Measurements from ENCODE around the gene DNAJC21. TPM values are rescaled to one million over a fixed set of nuclear protein-coding genes. Genes with fewer than 3 reads are reported as not detected.

DNAJC21 gene
- total RNA-seq, 1 donor from 2014 or later: 42.4 TPM

DNA sequence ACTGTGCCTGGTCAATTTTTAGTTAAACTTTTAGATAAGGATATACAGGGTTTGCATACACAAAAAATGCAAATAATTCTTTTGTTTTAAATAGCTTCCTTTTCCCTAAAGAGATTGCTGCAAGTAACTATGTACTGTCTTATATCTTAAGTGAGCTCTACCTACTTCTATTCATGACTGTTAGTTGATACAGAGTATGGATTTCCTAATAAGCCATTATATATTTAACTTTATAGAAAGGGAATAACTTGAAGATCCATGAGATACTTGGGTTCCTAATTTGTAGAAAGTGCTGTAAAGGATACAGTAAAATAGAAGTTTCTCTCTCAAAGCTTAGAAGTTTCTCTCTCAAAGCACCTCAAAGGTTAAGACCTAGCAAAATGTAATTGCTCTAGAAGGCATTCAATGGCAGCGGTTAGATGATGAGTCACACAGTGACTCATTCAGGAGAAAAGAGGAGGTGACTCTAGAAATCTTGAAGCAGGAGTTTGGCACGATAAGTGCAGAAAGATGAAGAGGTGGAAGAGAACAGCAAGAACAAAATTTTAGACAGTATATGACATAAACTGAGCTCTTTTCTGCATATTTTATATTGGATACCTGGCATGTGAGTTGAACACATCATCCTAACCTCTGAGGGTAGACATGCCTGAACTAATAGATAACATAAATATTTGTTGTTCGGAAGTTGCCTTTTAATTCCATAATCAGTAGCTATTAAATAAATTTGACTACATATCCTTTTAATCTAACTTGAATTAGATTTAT, 5.5 kb upstream of the DNAJC21 start:
- TF ChIP-seq CTCF (IDR thresholded peaks at IDR 0.05; ENCODE audit: insufficient read depth, low read length, severe bottlenecking): no peak
- peak; percentile 91 for DNase-seq (ENCODE audit: low read depth)
- H3K4me3 ChIP-seq (ENCODE audit: low read depth, low read length): no peak overlapping the region
- H3K36me3 ChIP-seq (ENCODE audit: control insufficient read depth, insufficient read depth, low read length): peaks cover 4% of the 10 kb centered on the region
- no peaks in the 10 kb centered on the region for H3K27me3 ChIP-seq (ENCODE audit: control insufficient read depth, insufficient read depth, low read length)
- FAIRE-seq: no peak

DNA sequence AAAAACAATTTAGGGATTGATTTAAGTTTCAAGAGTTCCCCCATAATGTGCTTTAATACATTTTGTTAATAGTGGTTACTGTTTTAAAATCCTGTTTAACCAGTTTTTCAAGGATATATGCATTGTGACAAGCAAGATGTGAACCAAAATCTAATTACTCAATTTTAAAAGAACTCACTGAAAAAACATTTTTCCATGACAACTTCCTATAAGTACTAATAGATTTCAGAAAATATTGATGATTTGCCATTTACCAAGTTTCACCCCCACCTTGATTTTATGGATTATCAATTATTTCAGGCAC, 4.9 kb upstream of the DNAJC21 start:
- Histone ChIP-seq H3K27me3 (ENCODE audit: control insufficient read depth, insufficient read depth, low read length) (no peaks in the 10 kb centered on the region), H3K4me3 (ENCODE audit: low read depth, low read length) (no peak overlapping the region), H3K36me3 (ENCODE audit: control insufficient read depth, insufficient read depth, low read length) (peaks cover 4% of the 10 kb centered on the region)
- no peak for FAIRE-seq
- no peak for TF ChIP-seq CTCF (IDR thresholded peaks at IDR 0.05; ENCODE audit: insufficient read depth, low read length, severe bottlenecking)
- DNase-seq (ENCODE audit: low read depth): peak; percentile 30

DNA sequence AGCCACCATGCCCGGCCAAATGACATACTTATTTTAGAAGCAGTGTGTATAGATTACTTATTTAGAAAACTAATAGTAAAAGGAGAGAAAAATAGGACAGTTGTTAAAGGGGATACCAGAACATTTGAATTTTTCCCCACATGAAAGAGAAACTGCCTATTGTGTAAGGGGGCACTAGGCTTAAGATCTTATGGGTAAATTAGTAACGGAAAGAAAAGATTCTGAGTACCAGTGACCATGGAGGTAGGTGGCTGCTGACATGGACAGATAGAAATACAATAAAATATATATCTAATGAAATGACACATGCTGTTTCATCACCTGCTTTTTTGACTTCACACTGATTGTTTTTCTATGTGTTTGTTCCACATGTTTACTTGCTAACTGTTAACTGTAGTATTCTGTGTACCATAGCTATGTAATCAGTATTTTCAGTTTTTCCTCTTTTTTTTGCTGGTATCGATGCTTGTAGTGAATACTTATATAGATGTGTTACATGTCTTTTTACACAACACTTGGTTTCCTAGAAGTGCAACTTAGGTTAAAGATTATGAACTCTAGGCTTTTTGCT, 3.0 kb upstream of the DNAJC21 start:
- TF ChIP-seq CTCF (IDR thresholded peaks at IDR 0.05; ENCODE audit: insufficient read depth, low read length, severe bottlenecking): no peak
- no peaks in the 10 kb centered on the region for H3K27me3 ChIP-seq (ENCODE audit: control insufficient read depth, insufficient read depth, low read length)
- H3K4me3 ChIP-seq (ENCODE audit: low read depth, low read length): no peak overlapping the region
- no peak for FAIRE-seq
- H3K36me3 ChIP-seq (ENCODE audit: control insufficient read depth, insufficient read depth, low read length): peaks cover 4% of the 10 kb centered on the region
- no peak for DNase-seq (ENCODE audit: low read depth)

DNA sequence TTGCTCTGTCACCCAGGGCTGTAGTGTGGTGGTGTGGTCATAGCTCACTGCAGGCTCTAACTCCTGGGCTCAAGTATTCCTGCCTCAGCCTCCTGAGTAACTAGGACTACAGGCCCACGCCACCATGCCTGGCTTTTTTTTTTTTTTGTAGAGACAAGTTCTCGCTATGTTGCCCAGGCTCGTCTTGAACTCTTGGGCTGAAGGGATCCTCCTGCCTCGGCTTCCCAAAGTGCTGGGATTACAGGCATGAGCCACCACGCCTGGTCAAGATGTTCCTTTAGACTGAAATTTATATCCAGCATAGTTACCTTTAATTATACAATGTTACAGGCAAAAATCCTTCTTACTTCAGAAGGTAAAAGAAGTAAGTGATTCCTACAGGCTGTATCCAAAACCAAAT, 1.6 kb upstream of the DNAJC21 start:
- TF ChIP-seq CTCF (IDR thresholded peaks at IDR 0.05; ENCODE audit: insufficient read depth, low read length, severe bottlenecking): no peak
- Histone ChIP-seq H3K36me3 (ENCODE audit: control insufficient read depth, insufficient read depth, low read length) (peaks cover 4% of the 10 kb centered on the region), H3K27me3 (ENCODE audit: control insufficient read depth, insufficient read depth, low read length) (no peaks in the 10 kb centered on the region), H3K4me3 (ENCODE audit: low read depth, low read length) (no peak overlapping the region)
- DNase-seq (ENCODE audit: low read depth) (no peak), FAIRE-seq (no peak)

- Histone ChIP-seq H3K4me3 (ENCODE audit: low read depth, low read length) (no peak overlapping the region), H3K27me3 (ENCODE audit: control insufficient read depth, insufficient read depth, low read length) (no peaks in the 10 kb centered on the region), H3K36me3 (ENCODE audit: control insufficient read depth, insufficient read depth, low read length) (peaks cover 4% of the 10 kb centered on the region)
- DNase-seq (ENCODE audit: low read depth): no peak
- no peak for FAIRE-seq
- no peak for TF ChIP-seq CTCF (IDR thresholded peaks at IDR 0.05; ENCODE audit: insufficient read depth, low read length, severe bottlenecking)
These were observed 1.1 kb upstream of the DNAJC21 start for GRCh38 chr5:34928267-34928666.

Data from bronchial epithelial cell (primary cell).